SK-N-MC (cell line): ENCODE results near the gene P2RX1.

ENCODE experiments used
- EZH2 ChIP-seq: fragments of 200-600 bp; sonication (generic); IDR thresholded peaks from one replicate; pipeline ENCODE4 v1.6.1; 2017; ENCODE audit warnings: antibody characterized with exemption
- FOXP2 ChIP-seq: optimal IDR thresholded peaks from 2 replicates; pipeline ENCODE3; 2011; ENCODE audit warnings: mild to moderate bottlenecking, moderate library complexity; ENCODE audit not compliant: insufficient read depth; ENCODE audit errors: extremely low read length, control extremely low read depth
- POLR2AphosphoS5 ChIP-seq: IDR thresholded peaks from 2 replicates; pipeline ENCODE4 v1.6.1; 2012; ENCODE audit warnings: mild to moderate bottlenecking, low read depth, low read length, borderline replicate concordance

DNA sequence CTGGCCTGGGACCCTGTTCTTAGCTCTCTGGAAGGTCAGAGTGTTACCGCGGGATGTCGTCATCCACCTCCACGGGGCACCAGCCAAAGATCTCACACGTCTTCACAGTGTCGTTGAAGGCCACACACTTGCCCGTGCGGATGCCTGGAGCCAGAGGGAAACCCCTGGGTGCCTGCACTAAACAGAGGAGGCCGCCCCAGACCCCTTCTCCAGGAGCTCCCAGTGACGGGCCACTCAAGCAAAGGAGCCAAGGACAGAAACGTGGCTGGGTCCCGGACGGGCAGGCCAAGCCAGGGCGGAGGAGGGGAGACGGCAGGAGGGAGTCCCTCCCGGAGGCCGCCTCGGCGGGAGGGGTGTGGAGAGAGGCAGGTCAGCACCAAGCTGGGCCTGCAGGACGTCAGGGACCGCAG lies 12.4 kb downstream of the P2RX1 start:
- TF ChIP-seq POLR2AphosphoS5 (no peak), EZH2 (no peak), FOXP2 (no peak)
